ENCODE results near the gene MBD1.

- TF ChIP-seq CTCF (IDR thresholded peaks at IDR 0.05) (no peak), POLR2A (IDR thresholded peaks at IDR 0.05) (no peak)
Observed at GRCh38 chr18:50285631-50286321, 4.5 kb upstream of the MBD1 start.

Measured in right lobe of liver (tissue), 4 donors.